Measurements from ENCODE around the gene DSE. TPM values are rescaled to one million over a fixed set of nuclear protein-coding genes. Genes with fewer than 3 reads are reported as not detected.

DSE gene
- total RNA-seq, 1 experiment from 2014 or later: 5.4 TPM

GRCh38 chr6:116381000-116381399 lies 10.3 kb downstream of the DSE start:
- peaks cover 22% of the 10 kb centered on the region for H3K27me3 ChIP-seq (ENCODE audit: control insufficient read depth, insufficient read depth, low read length)
- DNase-seq (ENCODE audit: low read depth, low spot score) (no peak), ATAC-seq (no peak)
- H3K4me1 ChIP-seq (ENCODE audit: control insufficient read depth, insufficient read depth, low read length): no peaks in the 10 kb centered on the region
- TF ChIP-seq REST (IDR thresholded peaks at IDR 0.05; ENCODE audit: insufficient read depth in 1 of 2, low read depth in 2 of 2, low read length in 1 of 2) (no peak), POLR2AphosphoS5 (IDR thresholded peaks at IDR 0.05; ENCODE audit: low read depth, low read length) (no peak), CTCF (IDR thresholded peaks at IDR 0.05) (no peak), SIN3A (IDR thresholded peaks at IDR 0.05; ENCODE audit: borderline replicate concordance, insufficient read depth, low read depth, low read length) (no peak), TCF7L2 (IDR thresholded peaks at IDR 0.05; ENCODE audit: low read depth, low read length) (no peak)
- POLR2A ChIA-PET: no interaction called here
- intact Hi-C loops (cut with micrococcal nuclease; ENCODE audit: unreplicated experiment): no loop called here
- CTCF ChIA-PET: no interaction called here
- no peak overlapping the region for H3K4me3 ChIP-seq (ENCODE audit: low read depth in 2 of 2, low read length in 2 of 2)
- in situ Hi-C loops (cut with HindIII; ENCODE audit: low pct_unique_long_range_greater_than_20kb, low sequenced_read_pairs): no loop called here
- H3K9me3 ChIP-seq (ENCODE audit: control insufficient read depth, insufficient read depth, low read depth, low read length): no peaks in the 10 kb centered on the region
- no peak overlapping the region for H3K27ac ChIP-seq (ENCODE audit: low read length)
- BruUV-seq (replicated peaks): no TSS peak
- H3K36me3 ChIP-seq (ENCODE audit: control insufficient read depth, insufficient read depth, low read length): 0 out of 2 replicates have a peak, but pooled peaks cover 2% of the 10 kb centered on the region

- Histone ChIP-seq H3K4me3 (ENCODE audit: low read depth in 2 of 2, low read length in 2 of 2) (no peak overlapping the region), H3K4me1 (ENCODE audit: control insufficient read depth, insufficient read depth, low read length) (no peaks in the 10 kb centered on the region), H3K36me3 (ENCODE audit: control insufficient read depth, insufficient read depth, low read length) (0 out of 2 replicates have a peak, but pooled peaks cover 2% of the 10 kb centered on the region), H3K27me3 (ENCODE audit: control insufficient read depth, insufficient read depth, low read length) (peaks cover 8% of the 10 kb centered on the region; the same call in 1 of the 2 replicates), H3K9me3 (ENCODE audit: control insufficient read depth, insufficient read depth, low read depth, low read length) (no peaks in the 10 kb centered on the region), H3K27ac (ENCODE audit: low read length) (no peak overlapping the region)
- DNase-seq (ENCODE audit: low read depth, low spot score): no peak
- POLR2A ChIA-PET: no interaction called here
- TF ChIP-seq REST (IDR thresholded peaks at IDR 0.05; ENCODE audit: insufficient read depth in 1 of 2, low read depth in 2 of 2, low read length in 1 of 2) (no peak), SIN3A (IDR thresholded peaks at IDR 0.05; ENCODE audit: borderline replicate concordance, insufficient read depth, low read depth, low read length) (no peak), TCF7L2 (IDR thresholded peaks at IDR 0.05; ENCODE audit: low read depth, low read length) (no peak), POLR2AphosphoS5 (IDR thresholded peaks at IDR 0.05; ENCODE audit: low read depth, low read length) (no peak), CTCF (IDR thresholded peaks at IDR 0.05) (no peak)
- CTCF ChIA-PET: no interaction called here
- intact Hi-C loops (cut with micrococcal nuclease; ENCODE audit: unreplicated experiment): no loop called here
- BruUV-seq (replicated peaks): no TSS peak
- ATAC-seq: no peak
- in situ Hi-C loops (cut with HindIII; ENCODE audit: low pct_unique_long_range_greater_than_20kb, low sequenced_read_pairs): no loop called here
Measured at GRCh38 chr6:116382587-116382986, 11.8 kb downstream of the DSE start.

Data from Panc1 (cell line).